HepG2 (cell line): ENCODE measurements around the gene WFDC12. TPM values are rescaled to one million over a fixed set of nuclear protein-coding genes. Genes with fewer than 3 reads are reported as not detected.

ENCODE experiments used
- ATAC-seq: fragments of 200-7000 bp; cut with Tn5 transposase; 3 replicates; pipeline ENCODE4 v1.9.1; 2020; ENCODE audit warnings: mild to moderate bottlenecking, moderate library complexity
- BruUV-seq: library from RNA; stranded (reverse); fragments of 400-500 nt; replicated peaks from 2 replicates; lab custom pipeline; 2021; lab: Mats Ljungman, UMichigan
- CTCF ChIA-PET: fragments of 300-600 bp; formaldehyde crosslinking; extraction: SDS; loops from one replicate; lab custom pipeline; 2021; ENCODE audit warnings: low total read pairs, inconsistent platforms, low intra/inter-chr PET ratio; lab: Yijun Ruan, JAX
- POLR2A ChIA-PET: fragments of 350-600 bp; sonication (Branson Sonifier 250); formaldehyde crosslinking; loops from one replicate; lab custom pipeline; 2020; ENCODE audit warnings: antibody characterized with exemption, inconsistent platforms; lab: Yijun Ruan, JAX
- DNase-seq: peaks from one replicate; pipeline ENCODE4 v3.0.0-alpha.2; 2015; ENCODE audit warnings: low spot score
- FAIRE-seq: peaks from 3 replicates; lab custom pipeline; 2011; peaks lifted over from hg19 to GRCh38; lab: Jason Lieb, UNC
- H2AFZ ChIP-seq: one replicate; pipeline ENCODE4 v1.6.1; 2011; ENCODE audit warnings: low read length, inconsistent platforms
- H3K27ac ChIP-seq: fragments of 300-600 bp; 3 replicates; pipeline ENCODE4 v1.8.0; 2011; ENCODE audit warnings: mixed run types, mild to moderate bottlenecking, mixed read lengths, low read length, inconsistent platforms; ENCODE audit not compliant: insufficient read depth; ENCODE audit errors: extremely low read length
- H3K27me3 ChIP-seq, 2 experiments: fragments of 200-600 bp in 1 of 2; 2 replicates in 1 of 2; 3 replicates in 1 of 2; pipeline versions ENCODE4 v1.6.0 to v1.8.0; 2011; ENCODE audit warnings: low read length in 2 of 2, mild to moderate bottlenecking in 2 of 2, moderate library complexity in 2 of 2, inconsistent platforms in 1 of 2; ENCODE audit not compliant: insufficient read depth in 2 of 2, control insufficient read depth in 1 of 2
- H3K36me3 ChIP-seq, 2 experiments: fragments of 200-600 bp in 1 of 2; replicated peaks in 1 of 2; 2 replicates in 1 of 2; 3 replicates in 1 of 2; pipeline versions ENCODE4 v1.5.1 to v1.8.0; 2011; ENCODE audit warnings: low read length in 2 of 2, inconsistent platforms in 1 of 2; ENCODE audit not compliant: insufficient read depth in 2 of 2, control insufficient read depth in 1 of 2
- H3K4me1 ChIP-seq: 2 replicates; pipeline ENCODE4 v1.5.1; 2012; ENCODE audit warnings: low read length, inconsistent platforms; ENCODE audit not compliant: insufficient read depth
- H3K4me2 ChIP-seq: 2 replicates; pipeline ENCODE4 v1.6.0; 2011; ENCODE audit warnings: low read depth, low read length, inconsistent platforms
- H3K4me3 ChIP-seq, 3 experiments: fragments of 200-600 bp in 1 of 3; sonication (generic), shearing (Covaris generic) in 1 of 3; replicated peaks in 1 of 3; 2 replicates each; pipeline ENCODE4 v1.5.1; 2011 to 2016; ENCODE audit warnings: low read length in 3 of 3, inconsistent platforms in 2 of 3, low read depth in 2 of 3, mild to moderate bottlenecking in 2 of 3, control low read depth in 1 of 3, mixed read lengths in 1 of 3; ENCODE audit not compliant: insufficient read depth in 1 of 3
- H3K79me2 ChIP-seq: one replicate; pipeline ENCODE4 v1.6.1; 2011; ENCODE audit warnings: low read length, inconsistent platforms; ENCODE audit not compliant: insufficient read depth
- H3K9ac ChIP-seq: 2 replicates; pipeline ENCODE4 v1.6.0; 2011; ENCODE audit warnings: mild to moderate bottlenecking, low read depth, low read length, inconsistent platforms; ENCODE audit not compliant: insufficient read depth
- H3K9me3 ChIP-seq: 2 replicates; pipeline ENCODE4 v1.5.1; 2012; ENCODE audit warnings: mild to moderate bottlenecking, low read length
- H4K20me1 ChIP-seq: 2 replicates; pipeline ENCODE4 v1.6.0; 2011; ENCODE audit warnings: inconsistent platforms, mild to moderate bottlenecking, low read length, moderate library complexity; ENCODE audit not compliant: insufficient read depth
- ATF7-NPFF ChIP-seq: sonication (generic); formaldehyde crosslinking; IDR thresholded peaks from 2 replicates; pipeline ENCODE4 v1.8.1; 2023; ENCODE audit warnings: mild to moderate bottlenecking, low read depth, missing genetic modification reagents, moderate library complexity
- ELK4 ChIP-seq: sonication (generic); formaldehyde crosslinking; IDR thresholded peaks from 2 replicates; pipeline ENCODE4 v1.9.0; 2021; ENCODE audit warnings: missing genetic modification reagents, borderline replicate concordance
- ONECUT2 ChIP-seq: sonication (generic); formaldehyde crosslinking; IDR thresholded peaks from 2 replicates; pipeline ENCODE4 v1.4.0; 2020; ENCODE audit warnings: missing genetic modification reagents
- RAD51 ChIP-seq: fragments of 450-650 bp; IDR thresholded peaks from 2 replicates; pipeline ENCODE4 v1.6.1; 2016; ENCODE audit warnings: borderline replicate concordance
- SMC3 ChIP-seq: IDR thresholded peaks from 2 replicates; pipeline ENCODE4 v1.6.1; 2011; ENCODE audit warnings: low read length, improper control_type of control experiment
- SRF ChIP-seq: IDR thresholded peaks from 2 replicates; pipeline ENCODE4 v1.6.1; 2011; ENCODE audit warnings: mild to moderate bottlenecking, low read depth, low read length, moderate library complexity
- SUZ12 ChIP-seq: fragments of 150-350 bp; IDR thresholded peaks from 2 replicates; pipeline ENCODE4 v1.6.1; 2014; ENCODE audit warnings: low read depth, low read length
- ZNF317 ChIP-seq: sonication (generic); formaldehyde crosslinking; IDR thresholded peaks from 2 replicates; pipeline ENCODE4 v1.5.0; 2020; ENCODE audit warnings: mild to moderate bottlenecking, missing genetic modification reagents
- ZNF609 ChIP-seq: sonication (generic); formaldehyde crosslinking; IDR thresholded peaks from 2 replicates; pipeline ENCODE4 v1.4.0; 2020; ENCODE audit warnings: mild to moderate bottlenecking, missing genetic modification reagents, borderline replicate concordance
- ZNF709 ChIP-seq: sonication (generic); formaldehyde crosslinking; IDR thresholded peaks from 2 replicates; pipeline ENCODE4 v1.5.0; 2020; ENCODE audit warnings: mild to moderate bottlenecking, missing genetic modification reagents
- WGBS: methylation state at CpG from one replicate; pipeline ENCODE4 v1.1.6; 2017; ENCODE audit warnings: low lambda C conversion rate; 5-methylcytosine and 5-hydroxymethylcytosine counted together
- in situ Hi-C: cut with HindIII; loops from 2 replicates; pipeline ENCODE4 v1.10.0; 2017; ENCODE audit warnings: low pct_unique_long_range_greater_than_20kb; ENCODE audit not compliant: extremely low pct_ligation_motif_present
- intact Hi-C: fragments of 100-400 bp; cut with micrococcal nuclease; formaldehyde crosslinking; loops from one replicate; pipeline ENCODE4 v1.10.0; 2022; ENCODE audit not compliant: unreplicated experiment
- polyA plus RNA-seq, 8 experiments: library from polyadenylated mRNA; depleted of rRNA in 3 of 8; stranded (reverse) in 7 of 8; unstranded in 1 of 8; fragments of >200 nt; fragmentation: Illumina TruSeq in 4 of 8; extraction: Trizol in 4 of 8; gene quantifications; 2 replicates each; pipeline versions ENCODE4 v1.2.1 to v1.2.3, GENCODE V29; 2011 to 2016; ENCODE audit warnings: low read depth in 4 of 8, missing spikeins in 1 of 8, mixed read lengths in 1 of 8; ENCODE audit not compliant: insufficient read depth in 1 of 8
- total RNA-seq, 5 experiments: library from RNA; depleted of rRNA; stranded (reverse); fragments of >200 nt; fragmentation: Illumina TruSeq; extraction: Trizol; gene quantifications; 2 replicates each; pipeline ENCODE4 v1.2.3, GENCODE V29; 2016; ENCODE audit warnings: low read depth in 1 of 5

The WFDC12 gene
- total and polyA plus RNA-seq, 2 of the 13 experiments (the other 11 are each of a cell fraction or from before 2014, with no cell fraction given) = not detected

- TF ChIP-seq ZNF609 (CRISPR knock-in tag) = no peak
- no peak for TF ChIP-seq ONECUT2 (CRISPR knock-in tag)
- no peak for TF ChIP-seq SUZ12
- TF ChIP-seq ELK4 (CRISPR knock-in tag) = no peak
- no peak for TF ChIP-seq RAD51
- no peak for TF ChIP-seq ZNF709 (CRISPR knock-in tag)
These were observed 31.4 kb downstream of the WFDC12 start (continued) for GRCh38 chr20:45092898-45093297.

GRCh38 chr20:45091366-45091765 is 32.9 kb downstream of the WFDC12 start:
- BruUV-seq = no TSS peak
- Histone ChIP-seq H3K4me3 (no peak overlapping the region), H2AFZ (no peak overlapping the region), H4K20me1 (no peaks in the 10 kb centered on the region), H3K4me1 (no peaks in the 10 kb centered on the region), H3K9ac (no peak overlapping the region), H3K9me3 (no peaks in the 10 kb centered on the region), H3K4me2 (no peak overlapping the region), H3K27ac (no peak overlapping the region), H3K27me3 (no peaks in the 10 kb centered on the region), H3K79me2 (no peaks in the 10 kb centered on the region), H3K36me3 (no peaks in the 10 kb centered on the region)
- intact Hi-C loops (no loop called here), in situ Hi-C loops (loop anchor here (10.0 kb wide), 1 partner anchor 47 kb away; no protein-coding TSS in a partner anchor)
- TF ChIP-seq ZNF317 = no peak
- no peak for TF ChIP-seq SMC3
- 0 out of 2 replicates have a peak, but pooled peaks have one; percentile 16 for TF ChIP-seq SRF
- TF ChIP-seq ATF7-NPFF (CRISPR knock-in tag) = no peak
- CTCF ChIA-PET = no interaction called here
- WGBS = 26% methylated on average over 3 of the region's 3 CpGs
- DNase-seq (no peak), ATAC-seq (no peak), FAIRE-seq (no peak)
- POLR2A ChIA-PET = no interaction called here
